Stimulated activated CD4-positive, alpha-beta T cell treated with anti-CD3 and anti-CD28 coated beads, Interleukin-4, amount 100 ng/mL, for 1 hour (primary cell): ENCODE results near the gene TUBG1.

Experiments
- DNase-seq: peaks from one replicate; pipeline ENCODE4 v3.0.0-alpha.2; 2020

TUBG1 gene

GRCh38 chr17:42609182-42609813 lies at the start of gene TUBG1, which contains the start of gene RETREG3:
TSS of gene TUBG1 (plus strand) at chr17:42609683. CDS start at chr17:42609738, 55 bp downstream.
TSS of gene RETREG3 (minus strand) at chr17:42609374. CDS start at chr17:42609324, 50 bp downstream.
- peak; percentile 99 for DNase-seq

DNA sequence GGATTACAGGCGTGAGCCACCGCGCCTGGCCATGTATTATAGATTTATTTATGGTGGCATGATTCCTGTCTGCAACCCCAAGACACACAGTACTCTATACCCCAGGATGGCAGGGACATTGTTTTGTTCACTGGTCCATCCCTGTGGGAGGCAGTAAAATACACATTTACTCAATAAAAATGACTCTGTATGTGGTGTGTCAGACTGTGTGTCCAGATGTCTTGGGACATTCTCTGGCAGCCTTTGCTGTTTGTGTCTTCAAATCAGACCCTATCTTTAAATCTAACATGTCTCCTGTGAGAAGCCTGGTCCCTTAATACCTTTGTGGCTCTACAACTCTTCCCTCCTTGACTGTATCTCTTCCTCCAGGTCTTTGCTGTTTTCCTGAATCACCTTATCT lies 49.2 kb upstream of the TUBG1 start:
- no peak for DNase-seq

DNA sequence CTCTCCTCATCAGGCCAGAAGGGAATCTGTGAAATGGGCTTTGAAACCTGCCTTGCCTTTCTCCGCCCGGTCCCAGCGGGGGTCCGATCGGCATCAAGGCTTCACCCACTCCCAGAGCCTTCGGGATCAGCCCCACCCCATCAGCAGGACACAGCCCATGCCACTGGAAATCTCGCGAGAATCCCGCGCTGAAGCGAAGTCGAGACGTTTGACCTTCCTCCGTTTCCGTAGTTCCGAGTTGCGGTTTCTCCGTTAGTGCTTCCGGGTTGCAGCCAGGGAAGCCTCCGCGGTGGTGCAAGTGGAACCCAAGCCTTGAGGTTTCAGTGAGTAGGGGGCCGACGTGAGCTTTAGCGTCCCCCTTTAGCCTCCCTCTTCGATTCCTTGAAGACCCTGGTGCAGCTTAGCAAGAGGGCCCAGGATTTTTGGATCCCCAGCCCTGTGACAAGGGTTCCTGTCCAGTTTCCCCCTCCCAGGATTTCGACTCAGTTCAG lies 47.5 kb upstream of the TUBG1 start, which contains the start of gene COASY:
Gene COASY (plus strand): TSS at position 252 of the 491 bp plus-strand sequence. CDS start 475 bp downstream, outside the sequence.
- DNase-seq = peak; percentile 91

DNA sequence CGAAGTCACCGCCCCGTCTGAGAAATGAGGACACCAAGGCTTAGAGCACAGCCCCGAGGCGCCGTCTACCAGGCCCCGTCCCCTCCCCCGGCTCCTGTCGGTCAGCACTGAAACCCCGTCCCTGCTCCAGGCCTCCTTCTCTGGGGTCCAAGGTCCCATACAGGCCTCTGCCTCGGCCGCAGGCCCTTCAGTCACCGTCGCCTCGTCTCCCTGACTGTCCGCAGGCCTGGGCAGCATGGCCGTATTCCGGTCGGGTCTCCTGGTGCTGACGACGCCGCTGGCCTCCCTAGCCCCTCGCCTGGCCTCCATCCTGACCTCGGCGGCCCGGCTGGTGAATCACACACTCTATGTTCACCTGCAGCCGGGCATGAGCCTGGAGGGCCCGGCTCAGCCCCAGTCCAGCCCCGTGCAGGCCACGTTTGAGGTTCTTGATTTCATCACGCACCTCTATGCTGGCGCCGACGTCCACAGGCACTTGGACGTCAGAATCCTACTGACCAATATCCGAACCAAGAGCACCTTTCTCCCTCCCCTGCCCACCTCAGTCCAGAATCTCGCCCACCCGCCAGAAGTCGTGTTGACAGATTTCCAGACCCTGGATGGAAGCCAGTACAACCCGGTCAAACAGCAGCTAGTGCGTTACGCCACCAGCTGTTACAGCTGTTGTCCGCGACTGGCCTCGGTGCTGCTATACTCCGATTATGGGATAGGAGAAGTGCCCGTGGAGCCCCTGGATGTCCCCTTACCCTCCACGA lies 46.9 kb upstream of the TUBG1 start:
- no peak for DNase-seq

DNA sequence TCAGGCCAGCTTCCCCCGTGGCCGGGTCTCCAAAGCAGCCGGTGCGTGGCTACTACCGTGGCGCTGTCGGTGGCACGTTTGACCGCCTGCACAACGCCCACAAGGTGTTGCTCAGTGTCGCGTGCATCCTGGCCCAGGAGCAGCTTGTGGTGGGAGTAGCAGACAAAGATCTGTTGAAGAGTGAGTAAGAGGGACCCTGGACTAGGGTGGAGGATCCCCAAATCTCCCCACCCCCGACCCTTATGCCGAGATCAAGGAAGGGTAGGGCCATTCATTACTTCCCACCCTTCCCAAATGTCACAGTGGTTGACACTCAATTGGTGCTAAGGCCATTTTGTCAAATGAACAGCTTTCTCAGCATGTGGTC lies 46.4 kb upstream of the TUBG1 start:
- no peak for DNase-seq

DNA sequence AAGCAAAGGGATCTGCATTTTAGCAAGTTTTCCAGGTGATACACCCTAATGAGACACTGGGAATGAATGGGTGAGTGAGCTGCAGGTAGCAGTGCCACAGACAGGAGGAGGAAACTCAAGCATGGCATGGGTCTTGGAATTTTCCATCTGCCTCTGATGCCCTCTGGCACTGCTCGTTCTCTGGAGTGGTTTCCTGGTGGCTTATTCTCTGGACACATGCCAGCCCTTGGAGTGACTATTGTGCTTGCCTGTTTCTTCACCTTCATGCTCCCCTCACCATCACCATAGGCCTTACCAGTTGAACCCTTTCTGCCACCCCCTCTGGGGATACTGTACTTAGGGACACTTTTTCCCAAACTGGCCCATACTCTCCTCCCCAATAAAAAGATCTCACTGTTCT lies 45.9 kb upstream of the TUBG1 start:
- no peak for DNase-seq

- DNase-seq = no peak
These were observed 45.5 kb upstream of the TUBG1 start for GRCh38 chr17:42563950-42564349.

- no peak for DNase-seq
These were observed 44.5 kb upstream of the TUBG1 start for GRCh38 chr17:42564815-42565522.

DNA sequence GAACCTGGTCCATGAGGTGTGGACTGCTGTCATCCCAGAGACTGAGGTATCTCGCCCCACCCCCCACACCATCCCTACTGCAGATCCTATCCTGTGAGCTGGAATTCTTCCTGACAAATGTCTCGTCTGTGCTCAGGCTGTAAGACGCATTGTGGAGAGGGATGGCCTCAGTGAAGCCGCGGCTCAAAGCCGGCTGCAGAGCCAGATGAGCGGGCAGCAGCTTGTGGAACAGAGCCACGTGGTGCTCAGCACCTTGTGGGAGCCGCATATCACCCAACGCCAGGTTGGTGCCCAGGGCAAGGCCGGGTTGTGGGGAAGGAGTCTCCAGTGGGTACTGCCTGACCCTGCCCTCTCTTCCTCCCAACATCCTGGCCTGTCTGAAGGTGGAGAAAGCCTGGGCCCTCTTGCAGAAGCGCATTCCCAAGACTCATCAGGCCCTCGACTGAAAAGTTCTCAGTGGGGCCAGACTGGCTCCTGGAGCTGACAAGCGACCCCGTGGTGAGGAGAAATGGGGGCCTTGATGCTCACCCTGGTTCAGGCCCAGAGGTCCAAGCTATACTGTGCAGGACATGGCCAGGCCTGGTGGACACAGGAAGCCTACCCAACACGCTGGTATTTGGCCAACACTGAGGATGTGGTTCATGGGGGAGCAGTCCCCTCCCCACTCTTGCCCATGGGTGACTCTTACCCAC lies 43.8 kb upstream of the TUBG1 start:
- no peak for DNase-seq

GRCh38 chr17:42566215-42566882 lies 43.1 kb upstream of the TUBG1 start:
- DNase-seq = no peak

DNA sequence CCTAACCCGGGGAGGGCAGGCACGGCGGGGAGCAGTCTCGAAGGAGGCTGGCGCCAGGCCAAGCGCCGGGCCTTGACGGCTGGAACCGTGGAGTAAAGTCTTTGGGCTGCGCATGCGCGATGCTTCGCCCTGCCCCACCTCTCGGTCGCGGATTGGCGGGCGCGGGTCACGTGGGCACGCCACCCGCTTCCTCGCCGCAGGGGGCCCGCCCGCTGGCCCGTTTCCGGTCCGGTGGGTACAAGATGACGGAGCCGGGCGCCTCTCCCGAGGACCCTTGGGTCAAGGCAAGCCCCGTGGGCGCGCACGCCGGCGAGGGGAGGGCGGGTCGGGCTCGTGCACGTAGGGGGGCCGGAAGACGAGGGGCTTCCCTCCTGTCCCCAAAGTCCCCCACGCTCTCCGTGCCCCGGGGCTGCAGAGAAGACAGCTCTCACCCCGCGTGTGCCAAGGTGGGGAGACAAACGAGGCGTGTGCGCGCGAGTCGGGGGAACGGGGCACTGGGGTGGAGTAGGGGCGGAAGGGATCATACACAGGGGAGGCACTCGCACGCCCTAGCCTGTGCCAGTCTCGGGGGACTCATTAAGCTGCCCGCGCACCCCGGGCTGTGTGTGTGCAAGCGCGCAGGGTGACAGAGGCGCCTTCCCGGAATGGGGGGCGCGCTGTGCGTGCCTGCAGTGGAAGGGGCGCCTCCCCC lies 42.5 kb upstream of the TUBG1 start, which contains the start of gene MLX:
Gene MLX (plus strand): TSS at position 218 of the 691 bp plus-strand sequence. CDS start 25 bp downstream, at position 243.
- peak; percentile 92 for DNase-seq

- no peak for DNase-seq
These were observed 41.0 kb upstream of the TUBG1 start for GRCh38 chr17:42568341-42569111.

GRCh38 chr17:42571435-42572225 lies 37.9 kb upstream of the TUBG1 start:
- DNase-seq = no peak

- no peak for DNase-seq
These were observed 36.4 kb upstream of the TUBG1 start for GRCh38 chr17:42573095-42573494.

DNA sequence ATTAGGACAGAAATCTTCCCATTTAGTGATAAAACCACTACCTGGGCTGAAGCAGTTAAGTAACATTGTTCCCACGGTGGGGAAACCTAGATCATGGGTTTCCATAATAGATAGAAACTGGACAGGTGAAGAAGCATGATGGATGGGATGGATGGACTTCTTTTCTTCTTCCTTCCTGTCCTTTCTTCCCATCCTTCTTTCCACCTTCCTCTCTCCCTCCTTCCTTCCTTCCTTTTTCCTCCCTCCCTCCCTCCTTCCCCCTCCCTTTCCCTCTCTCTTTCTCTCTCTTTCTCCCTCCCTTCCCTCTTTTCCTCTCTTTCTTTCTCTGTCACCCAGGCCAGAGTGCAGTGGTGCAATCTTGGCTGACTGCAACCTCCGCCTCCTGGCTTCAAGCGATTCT lies 35.0 kb upstream of the TUBG1 start:
- no peak for DNase-seq

- no peak for DNase-seq
These were observed 32.3 kb upstream of the TUBG1 start for GRCh38 chr17:42577140-42577531.

GRCh38 chr17:42577532-42578281 lies 31.8 kb upstream of the TUBG1 start, which contains the start of gene PSMC3IP:
TSS of gene PSMC3IP (minus strand) at chr17:42577729. CDS start at chr17:42577686, 43 bp downstream.
- peak; percentile 93 for DNase-seq

GRCh38 chr17:42578282-42578869 lies 31.1 kb upstream of the TUBG1 start:
- peak; percentile 78 for DNase-seq
